Measurements from ENCODE around the gene C1QL4. TPM values are rescaled to one million over a fixed set of nuclear protein-coding genes. Genes with fewer than 3 reads are reported as not detected.

Gene C1QL4
- total and polyA plus RNA-seq, 12 donors: not detected

- ATAC-seq (peak in 1 of 8 donors; percentile 31), DNase-seq (no peak)
- 5% methylated on average over 77 of the region's 77 CpGs for WGBS, 2 donors
- intact Hi-C loops (cut with DNase I): loop anchor here in 2 of 10 donors (5.0 to 10.0 kb wide), 2 partner anchors 35 to 48 kb away; partner anchors contain the start of gene DNAJC22 (in 1 of the 2)
- no peaks in the 10 kb centered on the region for H3K36me3 ChIP-seq
- H3K9me3 ChIP-seq: no peaks in the 10 kb centered on the region
- peaks cover 27 to 77% (median 74%) of the 10 kb centered on the region in 7 donors for H3K27me3 ChIP-seq
- H3K4me1 ChIP-seq: peaks cover 12 to 40% (median 33%) of the 10 kb centered on the region in 9 donors
- TF ChIP-seq CTCF (IDR thresholded peaks at IDR 0.05): peak in 2 of 9 donors; percentile 7 to 10
- no peak overlapping the region for H3K27ac ChIP-seq
- H3K4me3 ChIP-seq: peak overlapping the region in 8 of 10 donors; percentile 19 to 34 (median 24)
These were observed 39.9 kb downstream of the C1QL4 start for GRCh38 chr12:49296836-49297694.

GRCh38 chr12:49296034-49296835 is 40.8 kb downstream of the C1QL4 start:
- H3K27ac ChIP-seq: no peak overlapping the region
- peak; percentile 25 to 73 (median 63) for TF ChIP-seq CTCF (IDR thresholded peaks at IDR 0.05)
- no peaks in the 10 kb centered on the region for H3K9me3 ChIP-seq
- 13 to 17% methylated on average over 54 of the region's 54 CpGs for WGBS, 2 donors
- peak in 1 of 2 donors; percentile 37 for DNase-seq
- peak overlapping the region in 4 of 10 donors; percentile 19 to 34 (median 22) for H3K4me3 ChIP-seq
- peaks cover 12 to 40% (median 33%) of the 10 kb centered on the region in 9 donors for H3K4me1 ChIP-seq
- no peaks in the 10 kb centered on the region for H3K36me3 ChIP-seq
- peaks cover 27 to 69% (median 66%) of the 10 kb centered on the region in 7 donors for H3K27me3 ChIP-seq
- intact Hi-C loops (cut with DNase I): loop anchor here in 2 of 10 donors (5.0 to 10.0 kb wide), 2 partner anchors 36 to 49 kb away; partner anchors contain the start of gene DNAJC22 (in 1 of the 2)
- ATAC-seq: peak in 5 of 8 donors; percentile 34 to 51 (median 41)

- Histone ChIP-seq H3K4me3 (peak within 1 kb of the TSS in 1 of 10 donors; percentile 8), H3K27me3 (peaks cover 27 to 60% (median 59%) of the 10 kb centered on the region in 7 donors), H3K9me3 (no peaks in the 10 kb centered on the region), H3K4me1 (peaks cover 12 to 40% (median 33%) of the 10 kb centered on the region in 9 donors), H3K36me3 (no peaks in the 10 kb centered on the region), H3K27ac (no peak within 1 kb of the TSS)
- DNase-seq (peak in 1 of 2 donors; percentile 31), ATAC-seq (no peak)
- TF ChIP-seq CTCF (IDR thresholded peaks at IDR 0.05): no peak
- intact Hi-C loops (cut with DNase I): loop anchor here in 2 of 10 donors (5.0 to 10.0 kb wide), 2 partner anchors 37 to 49 kb away; partner anchors contain the start of gene DNAJC22 (in 1 of the 2)
- 7 to 11% methylated on average over 81 to 82 of the region's 82 CpGs for WGBS, 2 donors
These were observed 41.7 kb downstream of the C1QL4 start, which contains the start of gene PRPH for GRCh38 chr12:49295082-49295936. Gene PRPH, plus strand, starts transcription at chr12:49295147. Its CDS starts 54 bp downstream, at chr12:49295201.

Data from heart right ventricle (tissue), 16 donors.